Omental fat pad (tissue), 4 donors: ENCODE data around the gene TNRC6B. TPM values are rescaled to one million over a fixed set of nuclear protein-coding genes. Genes with fewer than 3 reads are reported as not detected.

ENCODE experiments used
- ATAC-seq: fragments of 150-250 bp; one replicate; pipeline ENCODE4 v1.9.1; 2016; ENCODE audit warnings: mild to moderate bottlenecking, moderate library complexity; ENCODE audit not compliant: low FRiP score
- DNase-seq: peaks from one replicate; pipeline ENCODE4 v3.0.0-alpha.2; 2019; ENCODE audit warnings: low spot score
- CTCF ChIP-seq, 3 donors: fragments of 450-650 bp; IDR thresholded peaks; one replicate each; pipeline ENCODE4 v1.5.1; 2016 to 2017; ENCODE audit warnings: antibody characterized with exemption in 3 of 3, mild to moderate bottlenecking in 3 of 3, moderate library complexity in 2 of 3
- total RNA-seq, 4 donors: library from RNA; depleted of rRNA; stranded (reverse); fragments of >200 nt; gene quantifications; one replicate each; pipeline ENCODE4 v1.1.0, GENCODE V29; 2016

TNRC6B gene
- total RNA-seq, 4 donors from 2014 or later, result 17.2 to 57.8 (median 31.9) TPM

GRCh38 chr22:40249286-40249685 is 71.6 kb downstream of the TNRC6B start:
- TF ChIP-seq CTCF (IDR thresholded peaks at IDR 0.05), result no peak
- ATAC-seq, result no peak
- DNase-seq, result no peak

- ATAC-seq (no peak), DNase-seq (no peak)
- no peak for TF ChIP-seq CTCF (IDR thresholded peaks at IDR 0.05)
Observed at GRCh38 chr22:40250608-40251007, 72.9 kb downstream of the TNRC6B start.

GRCh38 chr22:40251106-40251505 is 73.4 kb downstream of the TNRC6B start:
- ATAC-seq (no peak), DNase-seq (no peak)
- TF ChIP-seq CTCF (IDR thresholded peaks at IDR 0.05), result no peak

GRCh38 chr22:40252146-40252545 is 74.4 kb downstream of the TNRC6B start:
- no peak for DNase-seq
- no peak for ATAC-seq

GRCh38 chr22:40256516-40256915 is 78.8 kb downstream of the TNRC6B start:
- ATAC-seq (no peak), DNase-seq (no peak)
- TF ChIP-seq CTCF (IDR thresholded peaks at IDR 0.05), result no peak

More at GRCh38 chr22:40252146-40252545, 74.4 kb downstream of the TNRC6B start:
- no peak for TF ChIP-seq CTCF (IDR thresholded peaks at IDR 0.05)

GRCh38 chr22:40258017-40258416 is 80.3 kb downstream of the TNRC6B start:
- no peak for TF ChIP-seq CTCF (IDR thresholded peaks at IDR 0.05)
- DNase-seq (no peak), ATAC-seq (peak; percentile 45)

GRCh38 chr22:40258501-40258915 is 80.8 kb downstream of the TNRC6B start:
- ATAC-seq (peak; percentile 92), DNase-seq (no peak)
- no peak for TF ChIP-seq CTCF (IDR thresholded peaks at IDR 0.05)
